Testis (tissue), 3 donors: ENCODE measurements around the gene FNDC8. TPM values are rescaled to one million over a fixed set of nuclear protein-coding genes. Genes with fewer than 3 reads are reported as not detected.

Experiments
- DNase-seq: peaks from one replicate; pipeline ENCODE4 v3.0.0-alpha.2; 2019
- H3K27ac ChIP-seq, 2 donors: fragments of 200-600 bp; sonication (generic); one replicate each; pipeline ENCODE4 v1.5.1; 2019
- H3K27me3 ChIP-seq: fragments of 200-600 bp; sonication (generic); one replicate; pipeline ENCODE4 v1.5.1; 2019
- H3K36me3 ChIP-seq: fragments of 200-600 bp; sonication (generic); one replicate; pipeline ENCODE4 v1.5.1; 2017; ENCODE audit warnings: low read depth; ENCODE audit errors: missing control alignments
- H3K4me1 ChIP-seq: fragments of 200-600 bp; sonication (generic); one replicate; pipeline ENCODE4 v1.5.1; 2019
- H3K4me3 ChIP-seq, 2 donors: fragments of 200-600 bp; sonication (generic); one replicate each; pipeline ENCODE4 v1.5.1; 2017 to 2019
- H3K9me3 ChIP-seq: fragments of 200-600 bp; sonication (generic); one replicate; pipeline ENCODE4 v1.5.1; 2017
- CTCF ChIP-seq, 3 experiments: fragments of 450-650 bp in 2 of 3; fragments of 200-600 bp in 1 of 3; sonication (generic) in 1 of 3; IDR thresholded peaks; one replicate each; pipeline ENCODE4 v1.5.1; 2016 to 2019; ENCODE audit warnings: antibody characterized with exemption in 3 of 3, mild to moderate bottlenecking in 2 of 3, moderate library complexity in 1 of 3
- POLR2A ChIP-seq: fragments of 450-650 bp; IDR thresholded peaks from one replicate; pipeline ENCODE4 v1.6.1; 2017; ENCODE audit warnings: antibody characterized with exemption, mild to moderate bottlenecking, moderate library complexity
- WGBS, 2 donors: methylation state at CpG; one replicate each; pipeline ENCODE4 v1.1.5; 2018; 5-methylcytosine and 5-hydroxymethylcytosine counted together
- intact Hi-C: fragments of 100-400 bp; cut with DNase I; formaldehyde crosslinking; loops from one replicate; pipeline ENCODE4 v1.15.1; 2023; ENCODE audit warnings: low total_unique reads
- polyA plus RNA-seq: library from polyadenylated mRNA; stranded (reverse); fragments of 350-450 nt; fragmentation: Illumina TruSeq; extraction: RNeasy Lipid Tissue Mini Kit (QIAGEN cat#74804); gene quantifications from one replicate; pipeline ENCODE4 v1.2.3, GENCODE V29; 2014; ENCODE audit warnings: low read depth, low replicate concordance; ENCODE audit not compliant: insufficient read depth
- total RNA-seq, 2 donors: library from RNA; depleted of rRNA; stranded (reverse); fragments of >200 nt; gene quantifications; one replicate each; pipeline ENCODE4 v1.2.3, GENCODE V29; 2016

Gene FNDC8
- total and polyA plus RNA-seq, 3 donors from 2014 or later: 39.0 to 138 (median 120) TPM

GRCh38 chr17:35079547-35080423 lies 41.6 kb upstream of the FNDC8 start:
- Histone ChIP-seq H3K4me1 (peaks cover 13% of the 10 kb centered on the region), H3K27ac (no peak overlapping the region), H3K27me3 (no peaks in the 10 kb centered on the region), H3K4me3 (no peak overlapping the region), H3K36me3 (no peaks in the 10 kb centered on the region), H3K9me3 (no peaks in the 10 kb centered on the region)
- 94 to 96% methylated on average over 1 of the region's 1 CpG for WGBS, 2 donors
- no peak for TF ChIP-seq POLR2A
- no peak for TF ChIP-seq CTCF (IDR thresholded peaks at IDR 0.05)
- intact Hi-C loops: no loop called here
- DNase-seq: no peak

DNA sequence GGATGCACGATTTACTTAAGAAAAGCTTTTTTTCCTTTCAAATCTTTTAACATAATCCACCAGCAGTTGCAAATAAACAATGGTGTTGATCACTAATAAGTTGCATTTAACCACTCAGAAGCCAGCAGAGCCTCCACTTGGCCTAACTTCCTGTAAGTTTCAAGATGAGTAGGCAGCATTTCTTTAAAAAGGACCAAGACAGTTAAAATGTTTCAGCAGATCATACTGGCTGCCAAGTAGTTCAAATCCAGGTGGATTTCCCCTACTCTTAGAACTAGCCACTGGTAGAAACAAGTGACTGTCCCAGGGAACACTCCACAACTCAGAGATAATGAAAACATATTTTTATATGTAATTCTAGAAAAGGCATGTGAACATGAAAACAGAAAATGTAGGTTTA lies 40.9 kb upstream of the FNDC8 start:
- Histone ChIP-seq H3K9me3 (no peaks in the 10 kb centered on the region), H3K4me1 (peaks cover 13% of the 10 kb centered on the region), H3K27ac (no peak overlapping the region), H3K27me3 (no peaks in the 10 kb centered on the region), H3K36me3 (no peaks in the 10 kb centered on the region), H3K4me3 (no peak overlapping the region)
- intact Hi-C loops: no loop called here
- 40 to 44% methylated on average over 1 of the region's 1 CpG for WGBS, 2 donors
- no peak for DNase-seq
- TF ChIP-seq POLR2A (no peak), CTCF (IDR thresholded peaks at IDR 0.05) (no peak)

DNA sequence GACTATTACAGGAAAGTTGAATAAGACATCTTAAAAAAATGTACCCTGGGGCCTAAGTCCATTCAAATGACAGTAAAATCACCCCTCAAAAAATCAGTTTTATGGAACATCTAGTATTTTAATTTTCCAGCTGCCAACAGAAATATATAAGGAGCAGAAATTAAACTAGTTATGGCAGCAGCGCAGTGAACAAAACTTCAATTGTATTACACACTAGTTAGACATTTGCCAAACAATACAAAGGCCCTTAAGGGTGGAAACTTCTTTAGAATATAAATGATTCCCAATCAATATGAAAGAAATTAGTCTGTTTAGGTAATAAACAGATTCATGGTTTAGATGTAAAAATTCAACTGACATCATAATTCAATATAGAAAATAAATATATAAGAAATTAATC lies 39.8 kb upstream of the FNDC8 start:
- H3K27ac ChIP-seq: peak overlapping the region in 1 of 2 donors; percentile 52
- WGBS, 2 donors: 89% methylated on average over 1 of the region's 1 CpG
- H3K4me1 ChIP-seq: peaks cover 13% of the 10 kb centered on the region
- TF ChIP-seq CTCF (IDR thresholded peaks at IDR 0.05): no peak
- no peak for TF ChIP-seq POLR2A
- H3K36me3 ChIP-seq: no peaks in the 10 kb centered on the region
- no peak overlapping the region for H3K4me3 ChIP-seq
- H3K9me3 ChIP-seq: no peaks in the 10 kb centered on the region
- no peaks in the 10 kb centered on the region for H3K27me3 ChIP-seq
- DNase-seq: no peak
- intact Hi-C loops: no loop called here

GRCh38 chr17:35082073-35082657 lies 39.2 kb upstream of the FNDC8 start:
- intact Hi-C loops: no loop called here
- peak; percentile 36 for DNase-seq
- H3K9me3 ChIP-seq: no peaks in the 10 kb centered on the region

More at GRCh38 chr17:35082073-35082657, 39.2 kb upstream of the FNDC8 start:
- Histone ChIP-seq H3K27me3 (no peaks in the 10 kb centered on the region), H3K36me3 (no peaks in the 10 kb centered on the region), H3K4me3 (no peak overlapping the region), H3K4me1 (peaks cover 13% of the 10 kb centered on the region), H3K27ac (peak overlapping the region in 1 of 2 donors; percentile 52)
- TF ChIP-seq POLR2A: no peak
- TF ChIP-seq CTCF (IDR thresholded peaks at IDR 0.05): no peak
- WGBS, 2 donors: 65 to 69% methylated on average over 3 of the region's 3 CpGs
